Stimulated activated memory B cell treated with anti-CD40 and anti-IgM and Interleukin-4, amounts not matched to agents 10 μg/mL and 1 μg/mL and 100 μg/mL, for 72 hours (primary cell): Measurements from ENCODE around the gene HMCN2.
"Not testable (repeated sequence)": the region's sequence is repeated elsewhere in the genome, so short reads cannot be mapped to it uniquely, and the experiment has no call there.

Experiments used
- ATAC-seq: fragments of 150-1000 bp; cut with Tn5 transposase; 2 replicates; pipeline ENCODE4 v1.10.0; 2021
- H3K27ac Mint-ChIP-seq: one replicate; pipeline ENCODE4 v1.8.0; 2022; ENCODE audit warnings: mild to moderate bottlenecking, mixed read lengths
- H3K27me3 Mint-ChIP-seq: one replicate; pipeline ENCODE4 v1.8.0; 2022; ENCODE audit warnings: mixed read lengths
- H3K36me3 Mint-ChIP-seq: one replicate; pipeline ENCODE4 v1.8.0; 2022; ENCODE audit warnings: mixed read lengths
- H3K4me1 Mint-ChIP-seq: one replicate; pipeline ENCODE4 v1.8.0; 2022; ENCODE audit warnings: mixed read lengths
- H3K4me3 Mint-ChIP-seq: one replicate; pipeline ENCODE4 v1.8.0; 2022; ENCODE audit warnings: mild to moderate bottlenecking, moderate library complexity, mixed read lengths
- H3K9me3 Mint-ChIP-seq: one replicate; pipeline ENCODE4 v1.8.0; 2022; ENCODE audit warnings: mixed read lengths

HMCN2 gene

GRCh38 chr9:130245474-130245873, 20.1 kb upstream of the HMCN2 start:
- no peak for ATAC-seq
- Mint-ChIP-seq H3K27ac (no peak overlapping the region), H3K27me3 (peaks cover 5% of the 10 kb centered on the region), H3K9me3 (no peaks in the 10 kb centered on the region), H3K4me3 (no peak overlapping the region), H3K36me3 (no peaks in the 10 kb centered on the region), H3K4me1 (peaks cover 21% of the 10 kb centered on the region)

- Mint-ChIP-seq H3K4me3 (no peak overlapping the region), H3K4me1 (peaks cover 15% of the 10 kb centered on the region), H3K36me3 (no peaks in the 10 kb centered on the region), H3K9me3 (no peaks in the 10 kb centered on the region), H3K27me3 (peaks cover 12% of the 10 kb centered on the region), H3K27ac (no peak overlapping the region)
- no peak for ATAC-seq
Observed at GRCh38 chr9:130246126-130246525, 19.4 kb upstream of the HMCN2 start.

- Mint-ChIP-seq H3K27ac (no peak overlapping the region), H3K9me3 (peaks cover 9% of the 10 kb centered on the region), H3K27me3 (peaks cover 32% of the 10 kb centered on the region), H3K4me1 (no peaks in the 10 kb centered on the region), H3K4me3 (no peak overlapping the region), H3K36me3 (no peaks in the 10 kb centered on the region)
- ATAC-seq, result no peak
Observed at GRCh38 chr9:130254747-130255630, 10.6 kb upstream of the HMCN2 start.

GRCh38 chr9:130255631-130256134, 9.9 kb upstream of the HMCN2 start:
- Mint-ChIP-seq H3K27me3 (peaks cover 32% of the 10 kb centered on the region), H3K36me3 (no peaks in the 10 kb centered on the region), H3K4me1 (no peaks in the 10 kb centered on the region), H3K9me3 (peaks cover 9% of the 10 kb centered on the region), H3K27ac (no peak overlapping the region), H3K4me3 (no peak overlapping the region)
- no peak for ATAC-seq

- no peak overlapping the region for H3K4me3 Mint-ChIP-seq
- H3K9me3 Mint-ChIP-seq, result peaks cover 9% of the 10 kb centered on the region
- no peak for ATAC-seq
- H3K4me1 Mint-ChIP-seq, result no peaks in the 10 kb centered on the region
- H3K27me3 Mint-ChIP-seq, result peaks cover 29% of the 10 kb centered on the region
- no peaks in the 10 kb centered on the region for H3K36me3 Mint-ChIP-seq
- no peak overlapping the region for H3K27ac Mint-ChIP-seq
Observed at GRCh38 chr9:130256644-130257043, 8.9 kb upstream of the HMCN2 start.

- not testable (repeated sequence) for H3K27ac Mint-ChIP-seq, H3K4me3 Mint-ChIP-seq, H3K4me1 Mint-ChIP-seq, H3K9me3 Mint-ChIP-seq, ATAC-seq, H3K36me3 Mint-ChIP-seq
- peaks cover 36% of the 10 kb centered on the region for H3K27me3 Mint-ChIP-seq
Observed at GRCh38 chr9:130258137-130258536, 7.4 kb upstream of the HMCN2 start.

- peaks cover 43% of the 10 kb centered on the region for H3K27me3 Mint-ChIP-seq
- no peak overlapping the region for H3K4me3 Mint-ChIP-seq
- H3K9me3 Mint-ChIP-seq, result peaks cover 9% of the 10 kb centered on the region
- no peaks in the 10 kb centered on the region for H3K36me3 Mint-ChIP-seq
- H3K4me1 Mint-ChIP-seq, result no peaks in the 10 kb centered on the region
- ATAC-seq, result no peak
- H3K27ac Mint-ChIP-seq, result no peak overlapping the region
Observed at GRCh38 chr9:130259044-130259443, 6.5 kb upstream of the HMCN2 start.

- Mint-ChIP-seq H3K27me3 (peaks cover 58% of the 10 kb centered on the region), H3K4me3 (no peak overlapping the region), H3K9me3 (peaks cover 9% of the 10 kb centered on the region), H3K27ac (no peak overlapping the region), H3K4me1 (no peaks in the 10 kb centered on the region), H3K36me3 (no peaks in the 10 kb centered on the region)
- no peak for ATAC-seq
Observed at GRCh38 chr9:130260816-130261765, 4.5 kb upstream of the HMCN2 start.

GRCh38 chr9:130262061-130262745, 3.4 kb upstream of the HMCN2 start:
- H3K4me3 Mint-ChIP-seq, result no peak overlapping the region
- H3K36me3 Mint-ChIP-seq, result no peaks in the 10 kb centered on the region
- peaks cover 69% of the 10 kb centered on the region for H3K27me3 Mint-ChIP-seq
- H3K4me1 Mint-ChIP-seq, result no peaks in the 10 kb centered on the region
- peaks cover 9% of the 10 kb centered on the region for H3K9me3 Mint-ChIP-seq
- H3K27ac Mint-ChIP-seq, result no peak overlapping the region
- ATAC-seq, result no peak

GRCh38 chr9:130262771-130263170, 2.8 kb upstream of the HMCN2 start:
- Mint-ChIP-seq H3K4me3 (no peak overlapping the region), H3K27me3 (peaks cover 74% of the 10 kb centered on the region), H3K4me1 (no peaks in the 10 kb centered on the region), H3K27ac (no peak overlapping the region), H3K36me3 (no peaks in the 10 kb centered on the region), H3K9me3 (peaks cover 6% of the 10 kb centered on the region)
- no peak for ATAC-seq

GRCh38 chr9:130263601-130264413, 1.8 kb upstream of the HMCN2 start:
- no peak for ATAC-seq
- no peaks in the 10 kb centered on the region for H3K9me3 Mint-ChIP-seq
- no peak overlapping the region for H3K4me3 Mint-ChIP-seq
- H3K36me3 Mint-ChIP-seq, result no peaks in the 10 kb centered on the region
- peaks cover 75% of the 10 kb centered on the region for H3K27me3 Mint-ChIP-seq
- peaks cover 8% of the 10 kb centered on the region for H3K4me1 Mint-ChIP-seq
- no peak overlapping the region for H3K27ac Mint-ChIP-seq

- Mint-ChIP-seq H3K4me3 (no peak overlapping the region), H3K27ac (no peak overlapping the region), H3K9me3 (no peaks in the 10 kb centered on the region), H3K27me3 (peaks cover 76% of the 10 kb centered on the region), H3K36me3 (no peaks in the 10 kb centered on the region), H3K4me1 (peaks cover 9% of the 10 kb centered on the region)
- no peak for ATAC-seq
Observed at GRCh38 chr9:130264414-130265350, 878 bp upstream of the HMCN2 start.

- Mint-ChIP-seq H3K27me3 (peaks cover 82% of the 10 kb centered on the region), H3K4me1 (peaks cover 9% of the 10 kb centered on the region), H3K36me3 (no peaks in the 10 kb centered on the region), H3K27ac (no peak overlapping the region), H3K9me3 (no peaks in the 10 kb centered on the region), H3K4me3 (no peak overlapping the region)
- no peak for ATAC-seq
Observed at GRCh38 chr9:130266236-130267098, 907 bp downstream of the HMCN2 start.
